GM18951 (cell line): Measurements from ENCODE around the gene ABTB2.

Experiments
- POLR2A ChIP-seq: IDR thresholded peaks from 4 replicates; pipeline ENCODE4 v1.6.1; 2011; ENCODE audit warnings: mild to moderate bottlenecking; ENCODE audit not compliant: insufficient read length, insufficient read depth; ENCODE audit errors: extremely low read depth
- in situ Hi-C: fragments of 300-500 bp; cut with MboI; formaldehyde crosslinking; loops from one replicate; pipeline ENCODE4 v1.12.0; 2022; ENCODE audit warnings: low sequenced_read_pairs, mixed read lengths, inconsistent platforms; ENCODE audit not compliant: unreplicated experiment

The ABTB2 gene

GRCh38 chr11:34381775-34382174 is 24.0 kb upstream of the ABTB2 start:
- no peak for TF ChIP-seq POLR2A
- in situ Hi-C loops: no loop called here

GRCh38 chr11:34380696-34381095 is 22.9 kb upstream of the ABTB2 start:
- no peak for TF ChIP-seq POLR2A
- in situ Hi-C loops: no loop called here

- no peak for TF ChIP-seq POLR2A
- in situ Hi-C loops: loop anchor here (10.0 kb wide), 1 partner anchor 525 kb away; no protein-coding TSS in a partner anchor
Measured at GRCh38 chr11:34379539-34379938, 21.7 kb upstream of the ABTB2 start.

DNA sequence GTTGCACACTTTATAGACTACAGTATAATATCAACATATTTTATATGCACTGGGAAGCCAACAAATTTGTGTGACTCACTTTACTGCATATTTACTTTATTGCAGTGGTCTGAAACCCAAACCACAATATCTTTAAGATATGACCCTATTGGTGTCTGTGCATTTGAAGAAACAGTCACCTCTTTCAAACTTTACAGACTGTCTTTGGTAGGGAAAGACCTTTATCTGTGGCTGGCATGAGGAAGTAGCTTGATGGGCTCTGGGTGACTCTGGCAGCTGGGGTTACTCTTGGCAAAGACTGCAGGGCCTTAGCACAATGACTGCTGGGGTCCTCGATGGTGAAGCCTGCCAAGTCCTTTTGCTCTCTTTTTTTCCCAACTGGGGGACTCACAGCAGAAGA is 21.3 kb upstream of the ABTB2 start:
- no peak for TF ChIP-seq POLR2A
- in situ Hi-C loops: loop anchor here (10.0 kb wide), 1 partner anchor 524 kb away; no protein-coding TSS in a partner anchor

DNA sequence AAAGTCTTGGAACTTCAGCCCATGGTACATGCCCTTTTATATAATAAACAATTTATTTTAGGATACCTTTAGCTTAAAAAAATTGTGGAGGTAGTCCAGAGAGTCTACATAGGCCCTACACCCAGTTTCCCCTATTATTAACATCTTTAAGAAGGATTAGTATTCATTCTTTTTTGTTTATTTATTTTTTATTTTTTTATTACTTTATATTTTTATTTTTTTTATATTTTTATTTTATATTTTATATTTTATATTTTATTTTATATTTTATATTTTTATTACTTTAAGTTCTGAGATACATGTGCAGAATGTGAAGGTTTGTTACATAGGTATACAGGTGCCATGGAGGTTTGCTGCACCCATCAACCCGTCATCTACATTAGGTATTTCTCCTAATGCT is 15.9 kb upstream of the ABTB2 start:
- in situ Hi-C loops: loop anchor here (10.0 kb wide), 1 partner anchor 519 kb away; no protein-coding TSS in a partner anchor
- TF ChIP-seq POLR2A: no peak

DNA sequence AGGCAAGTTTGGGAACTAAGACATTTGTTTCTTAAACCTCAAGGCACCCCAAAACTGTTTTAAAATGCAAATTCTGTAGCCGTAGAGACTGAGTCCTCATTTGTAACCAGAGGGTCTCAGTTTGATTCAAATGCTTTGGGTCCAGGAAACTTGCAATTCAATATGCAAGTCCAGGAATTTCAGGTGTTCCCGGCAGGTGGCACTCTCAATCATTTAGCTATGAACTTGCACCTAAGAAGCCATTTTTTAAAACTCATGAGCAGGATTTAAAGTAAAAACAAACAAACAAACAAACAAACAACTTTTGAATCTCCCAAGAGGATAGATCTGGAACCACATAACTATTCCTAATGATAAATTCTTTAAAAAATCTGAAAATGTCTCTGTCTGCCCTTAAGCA is 8.7 kb upstream of the ABTB2 start:
- TF ChIP-seq POLR2A: no peak
- in situ Hi-C loops: loop anchor here (10.0 kb wide), 3 partner anchors 128 to 372 kb away; no protein-coding TSS in a partner anchor

DNA sequence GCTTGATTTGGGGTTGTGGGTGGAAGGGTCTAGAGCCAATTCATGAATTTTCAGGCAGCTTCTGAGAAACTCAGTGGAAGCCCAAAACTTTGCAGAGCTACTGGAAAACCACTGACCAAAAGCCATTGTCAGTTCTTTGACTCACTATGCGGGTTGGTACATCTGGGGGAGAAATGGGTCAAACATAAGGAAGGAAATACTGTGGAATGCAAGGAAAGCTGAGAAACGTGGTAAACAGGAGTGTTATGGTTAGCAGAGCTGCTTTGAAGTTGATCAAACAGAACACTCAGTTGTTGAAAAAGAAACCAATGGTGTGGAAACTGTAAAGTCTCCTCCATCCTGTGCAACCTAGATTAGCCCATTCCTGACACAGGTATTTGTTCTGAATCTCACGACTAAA is 6.3 kb upstream of the ABTB2 start:
- no peak for TF ChIP-seq POLR2A
- in situ Hi-C loops: loop anchor here (10.0 kb wide), 3 partner anchors 131 to 369 kb away; no protein-coding TSS in a partner anchor

GRCh38 chr11:34363363-34364084 is 5.7 kb upstream of the ABTB2 start:
- in situ Hi-C loops: loop anchor here (10.0 kb wide), 3 partner anchors 131 to 369 kb away; no protein-coding TSS in a partner anchor

GRCh38 chr11:34360046-34360445 is 2.2 kb upstream of the ABTB2 start:
- in situ Hi-C loops: loop anchor here (10.0 kb wide), 3 partner anchors 135 to 365 kb away; no protein-coding TSS in a partner anchor
- TF ChIP-seq POLR2A: no peak

More at GRCh38 chr11:34363363-34364084, 5.7 kb upstream of the ABTB2 start:
- no peak for TF ChIP-seq POLR2A

GRCh38 chr11:34359548-34359891 is 1.7 kb upstream of the ABTB2 start:
- in situ Hi-C loops: no loop called here

DNA sequence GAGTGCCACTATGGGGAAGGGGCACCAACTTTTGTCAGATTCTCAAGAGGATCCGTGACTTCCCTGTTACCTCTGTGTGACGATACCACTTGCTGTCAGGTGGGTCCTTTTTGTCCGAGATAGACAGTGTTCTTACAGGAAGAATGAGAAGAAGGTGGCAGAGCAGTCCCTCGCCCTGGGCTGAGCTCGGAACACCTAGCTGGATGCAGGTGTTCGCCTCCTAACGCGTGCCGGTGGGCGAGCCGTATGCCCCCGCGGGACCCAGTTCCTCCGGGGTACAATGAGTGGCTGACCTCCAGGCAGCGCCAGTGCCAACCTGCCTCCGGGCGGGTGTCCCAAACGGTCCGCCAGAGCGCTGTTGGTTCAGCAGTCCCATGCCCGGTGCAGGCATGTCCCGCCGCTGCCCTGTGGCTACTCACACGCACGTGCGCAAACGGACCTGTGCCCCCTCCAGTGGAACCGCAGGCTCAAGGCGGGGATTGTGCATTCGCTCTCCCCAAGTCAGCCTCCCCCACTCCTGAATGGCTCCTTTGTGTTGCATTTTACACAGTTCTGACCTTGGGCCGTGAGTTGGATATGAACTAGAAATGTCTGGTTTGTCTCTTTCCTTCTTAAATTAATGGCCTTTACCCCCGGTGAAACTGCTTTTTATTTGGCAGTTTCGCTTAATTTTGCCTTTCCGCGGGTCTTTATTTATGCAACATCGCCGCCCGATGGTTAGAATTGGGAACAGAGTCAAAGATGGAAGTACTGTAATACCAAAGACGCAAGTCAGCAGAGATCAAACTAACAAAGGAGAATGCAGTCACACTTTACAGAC is 1.1 kb upstream of the ABTB2 start:
- in situ Hi-C loops: no loop called here
- TF ChIP-seq POLR2A: peak; percentile 25

More at GRCh38 chr11:34359548-34359891, 1.7 kb upstream of the ABTB2 start:
- TF ChIP-seq POLR2A: no peak

GRCh38 chr11:34358258-34358727 is 483 bp upstream of the ABTB2 start:
- in situ Hi-C loops: no loop called here
- no peak for TF ChIP-seq POLR2A
